Uterus (tissue), 2 donors: ENCODE data around the gene PCED1B.

Experiments used
- CTCF ChIP-seq, 4 experiments: fragments of 200-600 bp in 2 of 4; fragments of 450-650 bp in 2 of 4; sonication (generic) in 2 of 4; IDR thresholded peaks; one replicate each; pipeline ENCODE4 v1.5.1; 2016 to 2019; ENCODE audit warnings: antibody characterized with exemption in 4 of 4, mild to moderate bottlenecking in 2 of 4, moderate library complexity in 1 of 4
- POLR2A ChIP-seq, 2 donors: fragments of 450-650 bp; IDR thresholded peaks; one replicate each; pipeline ENCODE4 v1.6.1; 2016; ENCODE audit warnings: antibody characterized with exemption in 2 of 2, mild to moderate bottlenecking in 1 of 2, moderate library complexity in 1 of 2

GRCh38 chr12:47084172-47084571 lies 4.8 kb downstream of the PCED1B start:
- TF ChIP-seq CTCF (IDR thresholded peaks at IDR 0.05) (no peak), POLR2A (IDR thresholded peaks at IDR 0.05) (no peak)
